ENCODE measurements around the gene GCAT. TPM values are rescaled to one million over a fixed set of nuclear protein-coding genes. Genes with fewer than 3 reads are reported as not detected.

Gene GCAT
- total RNA-seq, 3 donors from 2014 or later (not counting 1 experiment from before 2014, with no cell fraction given) = 0.25 to 1.2 (median 0.28) TPM

GRCh38 chr22:37775785-37776638 lies 31.7 kb upstream of the GCAT start:
- intact Hi-C loops (cut with micrococcal nuclease) = no loop called here
- H3K4me1 ChIP-seq (ENCODE audit: control insufficient read depth, insufficient read depth, low read length) = peaks cover 12% of the 10 kb centered on the region
- Mint-ChIP-seq H3K27ac (no peak overlapping the region), H3K27me3 (ENCODE audit: low read depth in 2 of 2) (no peaks in the 10 kb centered on the region), H3K9me3 (no peaks in the 10 kb centered on the region), H3K4me1 (peaks cover 0 to 5% of the 10 kb centered on the region in 2 donors), H3K4me3 (no peak overlapping the region), H3K36me3 (no peaks in the 10 kb centered on the region)
- H3K27me3 ChIP-seq (ENCODE audit: control insufficient read depth, insufficient read depth, low read length) = no peaks in the 10 kb centered on the region
- H3K4me3 ChIP-seq (ENCODE audit: low read length) = no peak overlapping the region
- H3K27ac ChIP-seq (ENCODE audit: low read length) = no peak overlapping the region
- no peak for DNase-seq
- no peak for ATAC-seq
- WGBS (ENCODE audit: insufficient coverage) = 89% methylated on average over 13 of the region's 17 CpGs
- TF ChIP-seq CTCF (IDR thresholded peaks at IDR 0.05) = no peak
- H3K36me3 ChIP-seq (ENCODE audit: control insufficient read depth, insufficient read depth, low read length) = peaks cover 13% of the 10 kb centered on the region
- no peaks in the 10 kb centered on the region for H3K9me3 ChIP-seq (ENCODE audit: control insufficient read depth, insufficient read depth, low read length)

GRCh38 chr22:37776639-37777005 lies 31.1 kb upstream of the GCAT start:
- no peaks in the 10 kb centered on the region for H3K36me3 Mint-ChIP-seq
- H3K9me3 ChIP-seq (ENCODE audit: control insufficient read depth, insufficient read depth, low read length) = no peaks in the 10 kb centered on the region
- no peak for TF ChIP-seq CTCF (IDR thresholded peaks at IDR 0.05)
- no peaks in the 10 kb centered on the region for H3K9me3 Mint-ChIP-seq
- peaks cover 0 to 5% of the 10 kb centered on the region in 2 donors for H3K4me1 Mint-ChIP-seq
- H3K27me3 Mint-ChIP-seq (ENCODE audit: low read depth in 2 of 2) = no peaks in the 10 kb centered on the region
- 91% methylated on average over 10 of the region's 10 CpGs for WGBS (ENCODE audit: insufficient coverage)
- no peak overlapping the region for H3K27ac ChIP-seq (ENCODE audit: low read length)
- H3K27ac Mint-ChIP-seq = no peak overlapping the region
- no peak overlapping the region for H3K4me3 Mint-ChIP-seq
- peaks cover 12% of the 10 kb centered on the region for H3K4me1 ChIP-seq (ENCODE audit: control insufficient read depth, insufficient read depth, low read length)
- H3K4me3 ChIP-seq (ENCODE audit: low read length) = no peak overlapping the region
- ATAC-seq (no peak), DNase-seq (no peak)
- H3K36me3 ChIP-seq (ENCODE audit: control insufficient read depth, insufficient read depth, low read length) = peaks cover 12% of the 10 kb centered on the region
- intact Hi-C loops (cut with micrococcal nuclease) = no loop called here
- H3K27me3 ChIP-seq (ENCODE audit: control insufficient read depth, insufficient read depth, low read length) = no peaks in the 10 kb centered on the region

- ATAC-seq (no peak), DNase-seq (no peak)
- peaks cover 12% of the 10 kb centered on the region for H3K36me3 ChIP-seq (ENCODE audit: control insufficient read depth, insufficient read depth, low read length)
- intact Hi-C loops (cut with micrococcal nuclease) = no loop called here
- H3K4me3 Mint-ChIP-seq = no peak overlapping the region
- TF ChIP-seq CTCF (IDR thresholded peaks at IDR 0.05) = no peak
- no peak overlapping the region for H3K27ac ChIP-seq (ENCODE audit: low read length)
- 79% methylated on average over 10 of the region's 11 CpGs for WGBS (ENCODE audit: insufficient coverage)
- H3K4me3 ChIP-seq (ENCODE audit: low read length) = no peak overlapping the region
- no peaks in the 10 kb centered on the region for H3K36me3 Mint-ChIP-seq
- peaks cover 0 to 1% of the 10 kb centered on the region in 2 donors for H3K4me1 Mint-ChIP-seq
- no peaks in the 10 kb centered on the region for H3K27me3 Mint-ChIP-seq (ENCODE audit: low read depth in 2 of 2)
- H3K9me3 ChIP-seq (ENCODE audit: control insufficient read depth, insufficient read depth, low read length) = no peaks in the 10 kb centered on the region
- H3K27ac Mint-ChIP-seq = no peak overlapping the region
- H3K4me1 ChIP-seq (ENCODE audit: control insufficient read depth, insufficient read depth, low read length) = peaks cover 8% of the 10 kb centered on the region
- no peaks in the 10 kb centered on the region for H3K27me3 ChIP-seq (ENCODE audit: control insufficient read depth, insufficient read depth, low read length)
- no peaks in the 10 kb centered on the region for H3K9me3 Mint-ChIP-seq
Observed at GRCh38 chr22:37777122-37777687, 30.5 kb upstream of the GCAT start.
